ENCODE measurements around the gene FCN3. TPM values are rescaled to one million over a fixed set of nuclear protein-coding genes. Genes with fewer than 3 reads are reported as not detected.

FCN3 gene
- total and polyA plus RNA-seq, 2 of the 4 experiments (the other 2 are of a cell fraction), result not detected

DNA sequence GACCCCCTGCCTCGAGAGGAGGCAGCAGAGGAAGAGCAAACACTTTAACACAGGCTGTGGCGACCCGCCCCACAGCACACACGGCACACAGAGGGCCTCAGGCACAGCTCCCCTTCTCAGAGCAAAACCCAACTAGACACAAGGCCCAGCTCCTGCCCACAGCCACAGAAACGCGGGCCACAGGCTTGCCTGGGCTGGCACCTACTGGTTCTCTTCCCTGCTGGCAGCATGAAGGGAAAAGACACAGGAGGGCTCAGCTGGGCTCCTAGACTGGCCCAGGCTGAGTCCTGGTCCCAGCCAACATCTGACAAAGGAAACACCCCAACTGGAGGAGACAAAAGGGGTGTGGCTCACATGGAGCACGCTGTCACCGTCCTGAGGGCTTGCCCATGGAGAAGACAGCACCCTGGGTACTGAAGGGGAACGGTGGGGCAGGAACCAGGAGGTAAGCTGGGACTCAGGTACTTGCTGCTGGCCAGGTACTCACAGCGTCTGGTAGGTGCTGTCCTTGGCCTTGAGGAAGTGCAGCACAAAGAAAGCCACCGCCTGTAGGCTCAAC is 5.0 kb upstream of the FCN3 start:
- peak overlapping the region; percentile 70 for H2AK9ac ChIP-seq (replicated peaks; ENCODE audit: low read depth, low read length, poor library complexity)
- H3K27me3 ChIP-seq (ENCODE audit: control insufficient read depth, insufficient read depth, low read length), result peaks cover 34% of the 10 kb centered on the region
- no peaks in the 10 kb centered on the region for H3K9me3 ChIP-seq (ENCODE audit: control insufficient read depth, insufficient read depth, low read length)
- H3K27ac ChIP-seq (ENCODE audit: insufficient read depth, low read length), result no peak overlapping the region
- no peak overlapping the region for H3K56ac ChIP-seq (ENCODE audit: extremely low read depth, insufficient read depth, low read length)
- no peak overlapping the region for H3K4ac ChIP-seq (ENCODE audit: low read depth, low read length)
- no peak for DNase-seq
- no peaks in the 10 kb centered on the region for H3K4me1 ChIP-seq (ENCODE audit: control insufficient read depth, insufficient read depth, low read length)
- TF ChIP-seq, protein P1, sequence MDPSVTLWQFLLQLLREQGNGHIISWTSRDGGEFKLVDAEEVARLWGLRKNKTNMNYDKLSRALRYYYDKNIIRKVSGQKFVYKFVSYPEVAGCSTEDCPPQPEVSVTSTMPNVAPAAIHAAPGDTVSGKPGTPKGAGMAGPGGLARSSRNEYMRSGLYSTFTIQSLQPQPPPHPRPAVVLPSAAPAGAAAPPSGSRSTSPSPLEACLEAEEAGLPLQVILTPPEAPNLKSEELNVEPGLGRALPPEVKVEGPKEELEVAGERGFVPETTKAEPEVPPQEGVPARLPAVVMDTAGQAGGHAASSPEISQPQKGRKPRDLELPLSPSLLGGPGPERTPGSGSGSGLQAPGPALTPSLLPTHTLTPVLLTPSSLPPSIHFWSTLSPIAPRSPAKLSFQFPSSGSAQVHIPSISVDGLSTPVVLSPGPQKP (IDR thresholded peaks at IDR 0.05; ENCODE audit: borderline replicate concordance, low read depth, low read length), result no peak
- no peak for TF ChIP-seq CEBPB (IDR thresholded peaks at IDR 0.05; ENCODE audit: low read depth, low read length)
- TF ChIP-seq RAD21 (IDR thresholded peaks at IDR 0.05; ENCODE audit: low read length), result no peak
- TF ChIP-seq SMC3 (IDR thresholded peaks at IDR 0.05; ENCODE audit: low read depth, low read length), result no peak
- TF ChIP-seq RFX5 (IDR thresholded peaks at IDR 0.05; ENCODE audit: low read depth, low read length), result no peak
- TF ChIP-seq CHD1 (IDR thresholded peaks at IDR 0.05; ENCODE audit: low read depth, low read length), result no peak
- no peak for TF ChIP-seq USF2 (IDR thresholded peaks at IDR 0.05; ENCODE audit: low read depth, low read length)
- TF ChIP-seq MXI1 (IDR thresholded peaks at IDR 0.05; ENCODE audit: borderline replicate concordance, low read depth, low read length), result no peak
- no peak for TF ChIP-seq FOS (IDR thresholded peaks at IDR 0.05; ENCODE audit: low read depth, low read length)
- H3K9me1 ChIP-seq (ENCODE audit: insufficient read depth, low read length), result no peaks in the 10 kb centered on the region
- no peak overlapping the region for H3K18ac ChIP-seq (ENCODE audit: low read depth, low read length)
- no peak overlapping the region for H3K9ac ChIP-seq (ENCODE audit: low read depth, low read length)
- no peak overlapping the region for H3K23ac ChIP-seq (ENCODE audit: low read depth, low read length)
- intact Hi-C loops (cut with micrococcal nuclease), result no loop called here
- H2AK5ac ChIP-seq (ENCODE audit: low read depth, low read length), result no peak overlapping the region
- dilution Hi-C loops (cut with HindIII; ENCODE audit: low sequenced_read_pairs, unreplicated experiment), result no loop called here
- no peaks in the 10 kb centered on the region; the same call in 1 of the 2 replicates for H4K20me1 ChIP-seq (ENCODE audit: insufficient read depth, low read length)
- CTCF ChIA-PET, result no interaction called here
- in situ Hi-C loops (cut with MboI; ENCODE audit: low sequenced_read_pairs), result no loop called here
- no peak overlapping the region for H4K91ac ChIP-seq (ENCODE audit: insufficient read depth, low read depth, low read length)
- POLR2A ChIA-PET (ENCODE audit: unreplicated experiment), result no interaction called here
- no peak overlapping the region for H2BK120ac ChIP-seq (ENCODE audit: low read depth, low read length)
- no peak overlapping the region for H4K5ac ChIP-seq (ENCODE audit: low read depth, low read length)
- no peak overlapping the region for H2BK20ac ChIP-seq (ENCODE audit: low read depth, low read length)
- no peak overlapping the region for H2AFZ ChIP-seq (replicated peaks; ENCODE audit: low read length, poor library complexity)
- no peak for ATAC-seq (ENCODE audit: low read depth)
- BruUV-seq (replicated peaks), result no TSS peak
- H2BK5ac ChIP-seq (ENCODE audit: low read depth, low read length, poor library complexity, severe bottlenecking), result no peak overlapping the region
- no peak overlapping the region for H3K14ac ChIP-seq (replicated peaks; ENCODE audit: low read depth, low read length)
- no peak overlapping the region for H3K4me2 ChIP-seq (ENCODE audit: low read depth, low read length)
- H3K79me1 ChIP-seq (ENCODE audit: low read depth in 1 of 2, low read length in 2 of 2), result no peaks in the 10 kb centered on the region
- no peak overlapping the region for H3K4me3 ChIP-seq (ENCODE audit: insufficient read depth, low read depth, low read length)
- H3K36me3 ChIP-seq (ENCODE audit: control insufficient read depth, insufficient read depth, low read length), result no peaks in the 10 kb centered on the region
- 85% methylated on average over 3 of the region's 11 CpGs; no CpG with 5 or more reads in 1 of the 2 experiments for WGBS, 2 experiments (ENCODE audit: extremely low coverage in 2 of 2, insufficient read length in 1 of 2)
- H2BK15ac ChIP-seq (ENCODE audit: low read depth, low read length), result no peak overlapping the region
- no peak overlapping the region for H4K8ac ChIP-seq (ENCODE audit: low read depth in 2 of 2, low read length in 2 of 2)
